H1 (cell line): ENCODE results near the gene SNAPC3. TPM values are rescaled to one million over a fixed set of nuclear protein-coding genes. Genes with fewer than 3 reads are reported as not detected.

Source experiments
- CTCF ChIA-PET: fragments of 300-600 bp; sonication (Branson Sonifier 250); formaldehyde crosslinking; loops from one replicate; lab custom pipeline; 2021; ENCODE audit not compliant: partially characterized antibody; lab: Charles Lee
- POLR2A ChIA-PET: fragments of 300-600 bp; sonication (Branson Sonifier 250); formaldehyde crosslinking; loops from one replicate; lab custom pipeline; 2021; ENCODE audit warnings: inconsistent platforms; ENCODE audit not compliant: partially characterized antibody; lab: Charles Lee
- DNase-seq, 2 experiments: peaks; one replicate each; pipeline versions ENCODE4 v3.0.0 to v3.0.0-alpha.2; 2010 to 2022; ENCODE audit warnings: low spot score in 2 of 2, low read depth in 1 of 2, mixed read lengths in 1 of 2
- FAIRE-seq: peaks from 2 replicates; lab custom pipeline; 2011; peaks lifted over from hg19 to GRCh38; lab: Jason Lieb, UNC
- H2AFZ ChIP-seq: 2 replicates; pipeline ENCODE4 v1.8.1; 2012; ENCODE audit warnings: low read length, inconsistent platforms
- H2AK5ac ChIP-seq: 2 replicates; pipeline ENCODE4 v1.6.1; 2013; ENCODE audit warnings: low read depth, low read length
- H2BK120ac ChIP-seq: replicated peaks from 2 replicates; pipeline ENCODE3; 2013; ENCODE audit warnings: low read depth, low read length, inconsistent platforms
- H2BK12ac ChIP-seq: 2 replicates; pipeline ENCODE4 v1.6.1; 2013; ENCODE audit warnings: low read depth, low read length
- H2BK15ac ChIP-seq: 2 replicates; pipeline ENCODE4 v1.6.1; 2013; ENCODE audit warnings: low read length
- H2BK20ac ChIP-seq: 2 replicates; pipeline ENCODE4 v1.6.1; 2013; ENCODE audit warnings: low read length
- H2BK5ac ChIP-seq: 2 replicates; pipeline ENCODE4 v1.6.1; 2013; ENCODE audit warnings: low read depth, low read length
- H3K14ac ChIP-seq: 2 replicates; pipeline ENCODE4 v1.6.1; 2013; ENCODE audit warnings: inconsistent platforms; ENCODE audit not compliant: insufficient read length
- H3K18ac ChIP-seq: 2 replicates; pipeline ENCODE4 v1.6.1; 2013; ENCODE audit warnings: low read length; ENCODE audit errors: extremely low read depth
- H3K23ac ChIP-seq: 2 replicates; pipeline ENCODE4 v1.6.1; 2013; ENCODE audit warnings: inconsistent platforms; ENCODE audit not compliant: insufficient read length
- H3K23me2 ChIP-seq: 2 replicates; pipeline ENCODE4 v1.6.1; 2013; ENCODE audit warnings: low read depth, low read length
- H3K27ac ChIP-seq: 2 replicates; pipeline ENCODE4 v1.6.1; 2011; ENCODE audit warnings: low read depth, low read length, inconsistent platforms
- H3K27me3 ChIP-seq, 4 experiments: replicated peaks in 1 of 4; 1 replicate in 1 of 4; 2 replicates in 3 of 4; pipeline versions ENCODE4 v1.6.1 to v1.8.1; 2011 to 2013; ENCODE audit warnings: low read length in 3 of 4, mild to moderate bottlenecking in 3 of 4, inconsistent platforms in 2 of 4, mixed read lengths in 2 of 4, moderate library complexity in 1 of 4; ENCODE audit not compliant: control insufficient read depth in 3 of 4, insufficient read depth in 3 of 4; ENCODE audit errors: extremely low read depth in 1 of 4
- H3K36me3 ChIP-seq, 4 experiments: 2 replicates each; pipeline versions ENCODE4 v1.6.1 to v1.8.1; 2011 to 2013; ENCODE audit warnings: mild to moderate bottlenecking in 4 of 4, low read length in 3 of 4, moderate library complexity in 2 of 4, control low read depth in 1 of 4, inconsistent platforms in 1 of 4; ENCODE audit not compliant: insufficient read depth in 4 of 4, control insufficient read depth in 2 of 4
- H3K4ac ChIP-seq: replicated peaks from 2 replicates; pipeline ENCODE3; 2013; ENCODE audit warnings: low read length, low read depth, mixed read lengths, inconsistent platforms; ENCODE audit not compliant: insufficient read length
- H3K4me1 ChIP-seq, 4 experiments: replicated peaks in 1 of 4; 1 replicate in 1 of 4; 2 replicates in 3 of 4; pipeline versions ENCODE4 v1.6.1 to v1.8.1; 2011 to 2013; ENCODE audit warnings: low read length in 3 of 4, inconsistent platforms in 2 of 4, mixed read lengths in 1 of 4; ENCODE audit not compliant: insufficient read depth in 4 of 4, control insufficient read depth in 3 of 4
- H3K4me2 ChIP-seq, 2 experiments: 2 replicates each; pipeline versions ENCODE4 v1.6.1 to v1.8.1; 2011 to 2013; ENCODE audit warnings: low read depth in 2 of 2, low read length in 2 of 2, control low read depth in 1 of 2, inconsistent platforms in 1 of 2, mild to moderate bottlenecking in 1 of 2; ENCODE audit not compliant: insufficient read depth in 1 of 2
- H3K4me3 ChIP-seq, 4 experiments: fragments of 200-600, 300-600 bp in 1 of 4; sonication (generic), shearing (Covaris generic), sonication (Bioruptor Twin) in 1 of 4; 2 replicates each; pipeline versions ENCODE4 v1.5.1 to v1.8.1; 2011 to 2016; ENCODE audit warnings: low read length in 4 of 4, low read depth in 3 of 4, control low read depth in 2 of 4, inconsistent platforms in 2 of 4, mild to moderate bottlenecking in 2 of 4, mixed read lengths in 1 of 4, moderate library complexity in 1 of 4; ENCODE audit not compliant: insufficient read depth in 2 of 4; ENCODE audit errors: extremely low read depth in 1 of 4
- H3K56ac ChIP-seq: replicated peaks from 2 replicates; pipeline ENCODE3; 2013; ENCODE audit warnings: low read depth, mild to moderate bottlenecking, mixed read lengths, low read length, inconsistent platforms; ENCODE audit not compliant: insufficient read length
- H3K79me1 ChIP-seq: 2 replicates; pipeline ENCODE4 v1.6.1; 2013; ENCODE audit warnings: low read depth, low read length, control low read depth
- H3K79me2 ChIP-seq, 2 experiments: 2 replicates each; pipeline versions ENCODE4 v1.6.1 to v1.8.1; 2012 to 2013; ENCODE audit warnings: low read length in 2 of 2, mild to moderate bottlenecking in 2 of 2, inconsistent platforms in 1 of 2; ENCODE audit not compliant: insufficient read depth in 2 of 2, control insufficient read depth in 1 of 2
- H3K9ac ChIP-seq, 4 experiments: replicated peaks in 1 of 4; 1 replicate in 1 of 4; 2 replicates in 3 of 4; pipeline versions ENCODE4 v1.6.1 to v1.8.1; 2011 to 2013; ENCODE audit warnings: low read depth in 3 of 4, low read length in 3 of 4, control low read depth in 2 of 4, mild to moderate bottlenecking in 2 of 4, moderate library complexity in 2 of 4, inconsistent platforms in 1 of 4; ENCODE audit errors: extremely low read depth in 1 of 4
- H3K9me3 ChIP-seq, 2 experiments: 2 replicates each; pipeline versions ENCODE4 v1.6.1 to v1.8.1; 2012 to 2013; ENCODE audit warnings: mild to moderate bottlenecking in 2 of 2, moderate library complexity in 2 of 2, control low read depth in 1 of 2, inconsistent platforms in 1 of 2, low read depth in 1 of 2, low read length in 1 of 2, mixed read lengths in 1 of 2; ENCODE audit not compliant: insufficient read depth in 2 of 2
- H4K20me1 ChIP-seq, 2 experiments: replicated peaks in 1 of 2; 2 replicates each; pipeline versions ENCODE3 to v1.8.1; 2011 to 2013; ENCODE audit warnings: inconsistent platforms in 2 of 2, low read length in 2 of 2, mild to moderate bottlenecking in 1 of 2; ENCODE audit not compliant: insufficient read depth in 2 of 2, control insufficient read depth in 1 of 2
- H4K5ac ChIP-seq: 2 replicates; pipeline ENCODE4 v1.6.1; 2013; ENCODE audit warnings: low read length, low read depth, mixed read lengths, inconsistent platforms; ENCODE audit not compliant: insufficient read length
- H4K8ac ChIP-seq: 2 replicates; pipeline ENCODE4 v1.8.0; 2013; ENCODE audit warnings: mild to moderate bottlenecking, moderate library complexity, low read length, inconsistent platforms; ENCODE audit not compliant: insufficient read depth; ENCODE audit errors: extremely low read depth
- H4K91ac ChIP-seq: replicated peaks from 2 replicates; pipeline ENCODE3; 2013; ENCODE audit warnings: low read length, mixed read lengths, inconsistent platforms; ENCODE audit not compliant: insufficient read length
- ASH2L ChIP-seq: fragments of 200-600, 300-600 bp; sonication (generic); IDR thresholded peaks from one replicate; pipeline ENCODE4 v1.7.1; 2017; ENCODE audit warnings: low read length
- CBX5 ChIP-seq: fragments of 300-800, 300-1000 bp; sonication (generic); IDR thresholded peaks from 2 replicates; pipeline ENCODE4 v1.7.1; 2016; ENCODE audit warnings: antibody characterized with exemption, low read length, low read depth
- CBX8 ChIP-seq: fragments of 300-800, 300-1000 bp; sonication (generic); IDR thresholded peaks from 2 replicates; pipeline ENCODE4 v1.7.1; 2016; ENCODE audit warnings: low read depth, low read length, borderline replicate concordance
- CHD2 ChIP-seq: IDR thresholded peaks from 2 replicates; pipeline ENCODE4 v1.6.1; 2012; ENCODE audit warnings: low read length, improper control_type of control experiment
- RAD21 ChIP-seq, 2 experiments: IDR thresholded peaks in 1 of 2; conservative IDR thresholded peaks in 1 of 2; 2 replicates each; pipeline ENCODE4 v1.6.1; 2011; ENCODE audit warnings: low read depth in 2 of 2, low read length in 2 of 2, improper control_type of control experiment in 1 of 2, inconsistent platforms in 1 of 2, mild to moderate bottlenecking in 1 of 2, moderate library complexity in 1 of 2
- SP2 ChIP-seq: IDR thresholded peaks from 2 replicates; pipeline ENCODE4 v1.6.1; 2012; ENCODE audit warnings: mild to moderate bottlenecking, low read length, inconsistent platforms
- SP4 ChIP-seq: IDR thresholded peaks from 2 replicates; pipeline ENCODE4 v1.6.1; 2012; ENCODE audit warnings: low read length, inconsistent platforms
- WGBS, 2 experiments: shearing (Covaris generic) in 1 of 2; methylation state at CpG; one replicate each; pipeline versions ENCODE4 v1.1.6 to v1.1.7; 2013 to 2015; ENCODE audit warnings: low lambda C conversion rate in 2 of 2, mixed read lengths in 2 of 2, inconsistent platforms in 1 of 2, low coverage in 1 of 2, missing lambda C conversion rate in 1 of 2; ENCODE audit not compliant: insufficient replicate concordance in 2 of 2, insufficient coverage in 1 of 2, insufficient read length in 1 of 2; ENCODE audit errors: extremely low coverage in 1 of 2, missing lambda C conversion rate in 1 of 2; 5-methylcytosine and 5-hydroxymethylcytosine counted together
- long read RNA-seq, 2 experiments: library from RNA in 1 of 2; library from capped mRNA in 1 of 2; stranded (forward); transcript quantifications; one replicate each; pipeline ENCODE4 v2.0.0, GENCODE V29; 2021; ENCODE audit warnings: inconsistent platforms in 1 of 2
- polyA minus RNA-seq, 3 experiments: library from RNA; depleted of rRNA, polyadenylated mRNA; stranded (reverse); fragments of >200 nt; gene quantifications; 1 replicate in 2 of 3; 2 replicates in 1 of 3; pipeline ENCODE4 v1.2.3, GENCODE V29; 2011
- polyA plus RNA-seq, 7 experiments: library from polyadenylated mRNA; depleted of rRNA in 3 of 7; stranded (reverse) in 5 of 7; unstranded in 2 of 7; fragments of >200 nt in 5 of 7; fragments of 200-250 nt in 2 of 7; gene quantifications; 1 replicate in 5 of 7; 2 replicates in 1 of 7; 4 replicates in 1 of 7; pipeline versions ENCODE4 v1.2.1 to v1.2.3, GENCODE V29; 2011 to 2013; ENCODE audit warnings: missing spikeins in 2 of 7, mixed read lengths in 2 of 7
- total RNA-seq: library from RNA; stranded (reverse); fragmentation: NEBNext Ultra II Directional; extraction: Animal tissue kit (Norgen Biotek cat#: 25700); gene quantifications from 2 replicates; pipeline ENCODE4 v1.2.1, GENCODE V29; 2021

Gene SNAPC3
- total RNA-seq (25.3 and 25.8 TPM in 2 replicates), polyA plus RNA-seq (2011; rRNA removed) (11.9 and 13.0 TPM in 2 replicates), polyA minus RNA-seq (2011; rRNA and poly(A)+ RNA removed) (19.7 and 24.4 TPM in 2 replicates)
- polyA plus RNA-seq (2011; cell fraction: cytosol; rRNA removed), result 19.6 TPM
- polyA plus RNA-seq (2011; cell fraction: nucleus; rRNA removed), result 12.3 TPM
- polyA plus RNA-seq (2012, experiment 1 of 2), result 9.8 to 18.7 TPM (median 14.2 TPM) in 4 replicates
- polyA plus RNA-seq (2012, experiment 2 of 2), result 4.5 TPM
- polyA plus RNA-seq (2013, experiment 1 of 2), result 18.4 TPM
- 17.7 TPM for polyA plus RNA-seq (2013, experiment 2 of 2)
- polyA minus RNA-seq (2011; cell fraction: cytosol; rRNA and poly(A)+ RNA removed), result 18.4 TPM
- polyA minus RNA-seq (2011; cell fraction: nucleus; rRNA and poly(A)+ RNA removed), result 32.7 TPM
- long read RNA-seq, experiment 1, full-length matches to known transcripts, result 7 of 17 reads
- long read RNA-seq, experiment 1, partial matches to known transcripts, result 2 of 17 reads
- long read RNA-seq, experiment 1, other reads (novel, unspliced or antisense), result 8 of 17 reads
- long read RNA-seq, experiment 2, partial matches to known transcripts, result 4 of 4 reads
- long read RNA-seq, experiment 2, other reads (novel, unspliced or antisense), result 0 of 4 reads

DNA sequence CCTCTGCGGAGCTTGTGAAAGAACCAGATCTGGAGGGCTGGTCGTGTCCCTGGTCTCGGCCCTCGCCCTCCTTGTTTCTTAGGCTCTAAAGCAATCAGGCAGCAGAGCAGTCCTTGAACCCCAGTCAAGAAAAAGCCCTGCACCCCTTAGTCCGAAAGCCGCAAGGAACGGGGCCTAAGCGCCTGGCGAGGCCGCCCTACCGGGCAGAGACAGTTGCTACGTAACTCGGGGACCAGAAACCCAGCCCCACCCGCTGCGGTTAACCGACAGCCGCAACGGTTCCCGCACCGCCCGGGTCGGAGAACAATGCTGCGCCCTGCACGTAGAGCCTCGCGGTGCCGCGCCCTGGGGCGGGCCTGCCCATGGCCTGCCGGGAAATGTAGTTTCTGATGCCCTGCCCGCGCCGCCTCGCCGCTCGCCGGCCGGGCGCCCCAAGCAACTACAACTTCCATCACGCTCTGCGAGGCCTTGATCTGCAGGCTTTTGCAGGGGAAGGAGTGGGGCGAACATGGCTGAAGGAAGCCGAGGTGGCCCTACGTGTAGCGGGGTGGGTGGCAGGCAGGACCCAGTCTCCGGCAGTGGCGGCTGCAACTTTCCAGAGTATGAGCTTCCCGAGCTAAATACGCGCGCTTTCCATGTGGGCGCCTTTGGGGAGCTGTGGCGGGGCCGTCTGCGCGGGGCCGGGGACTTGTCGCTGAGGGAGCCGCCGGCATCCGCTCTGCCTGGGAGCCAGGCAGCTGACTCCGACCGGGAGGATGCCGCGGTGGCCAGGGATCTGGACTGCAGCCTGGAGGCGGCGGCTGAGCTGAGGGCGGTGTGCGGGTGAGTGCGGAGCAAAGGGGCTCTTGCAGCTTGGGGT is at the start of gene SNAPC3:
TSS of gene SNAPC3 (plus strand) at position 505 of the 859 bp plus-strand sequence. CDS start at position 509, 4 bp downstream.
- Histone ChIP-seq H2BK120ac (peak within 1 kb of the TSS; percentile 3), H3K9me3 (no peaks in the 10 kb centered on the region), H4K5ac (peak within 1 kb of the TSS; percentile 96), H2AK5ac (no peak within 1 kb of the TSS), H2BK5ac (peak within 1 kb of the TSS; percentile 88), H3K14ac (no peak within 1 kb of the TSS), H3K4me3 (peak within 1 kb of the TSS; percentile 86 to 95 (median 89)), H3K4me1 (peaks cover 0 to 3% (median 0%) of the 10 kb centered on the region in 4 experiments; a peak in 4 of 7 replicates), H4K91ac (peak within 1 kb of the TSS; percentile 93), H3K23ac (no peak within 1 kb of the TSS), H2BK12ac (peak within 1 kb of the TSS; percentile 80; the same call in 1 of the 2 replicates), H4K8ac (peak within 1 kb of the TSS; percentile 94), H3K56ac (peak within 1 kb of the TSS; percentile 93), H3K4me2 (peak within 1 kb of the TSS; percentile 75 to 85), H3K4ac (peak within 1 kb of the TSS; percentile 44), H3K79me2 (peaks cover 10 to 38% of the 10 kb centered on the region in 2 experiments), H3K79me1 (no peaks in the 10 kb centered on the region), H4K20me1 (peaks cover 0 to 8% of the 10 kb centered on the region in 2 experiments), H2AFZ (peak within 1 kb of the TSS; percentile 73; the same call in 1 of the 2 replicates), H3K27ac (peak within 1 kb of the TSS; percentile 80; the same call in 1 of the 2 replicates), H2BK15ac (0 out of 2 replicates have a peak within 1 kb of the TSS, but pooled peaks have one; percentile 19), H2BK20ac (no peak within 1 kb of the TSS), H3K23me2 (0 out of 2 replicates have a peak, but pooled peaks cover 1% of the 10 kb centered on the region), H3K18ac (peak within 1 kb of the TSS; percentile 60), H3K27me3 (no peaks in the 10 kb centered on the region), H3K36me3 (peaks cover 2 to 23% (median 9%) of the 10 kb centered on the region in 4 experiments; a peak in 5 of 8 replicates), H3K9ac (peak within 1 kb of the TSS; percentile 69 to 77 (median 72))
- FAIRE-seq (no peak), DNase-seq (peak; percentile 84 to 95)
- WGBS, 2 experiments, result 3% methylated on average over 69 of the region's 70 CpGs; no CpG with 5 or more reads in 1 of the 2 experiments
- ChIA-PET POLR2A (interaction anchor here (0.7 to 1.9 kb wide), 11 partner anchors 10 to 339 kb away, joined by 3 to 7 read pairs (median 3); partner anchors contain the start of genes CCDC171, PSIP1 and TTC39B), CTCF (interaction anchor here (0.6 to 1.6 kb wide), 7 partner anchors 24 to 211 kb away, joined by 3 to 6 read pairs (median 3); partner anchors contain the start of genes CCDC171 and PSIP1)
- TF ChIP-seq RAD21 (IDR thresholded peaks at IDR 0.05 in 1 of 2, conservative IDR thresholded peaks at IDR 0.05 in 1 of 2; ENCODE audit: low read depth in 2 of 2, low read length in 2 of 2), result no peak
- TF ChIP-seq CBX5, result no peak
- TF ChIP-seq SP2, result no peak
- TF ChIP-seq CBX8, result no peak
- TF ChIP-seq CHD2, result peak; percentile 80
- peak; percentile 55; the same call in 1 of the 2 replicates for TF ChIP-seq SP4
- TF ChIP-seq ASH2L, result peak; percentile 79
